ENCODE data around the gene FAM3C. TPM values are rescaled to one million over a fixed set of nuclear protein-coding genes. Genes with fewer than 3 reads are reported as not detected.
A peak's percentile ranks its signal among the peaks of the same experiment; 100 is the strongest.

Gene FAM3C
- total and polyA plus RNA-seq, 3 experiments from 2014 or later, result 27.5 to 51.2 (median 47.3) TPM

- ChIA-PET POLR2A (no interaction called here), CTCF (no interaction called here)
- no peak for DNase-seq
- Mint-ChIP-seq H3K9me3 (no peaks in the 10 kb centered on the region), H3K36me3 (no peaks in the 10 kb centered on the region), H3K4me3 (peak overlapping the region in 2 of 7 donors; percentile 3 to 33), H3K4me1 (peaks cover 0 to 8% (median 0%) of the 10 kb centered on the region in 3 donors), H3K27ac (no peak overlapping the region), H3K27me3 (peaks cover 4 to 5% of the 10 kb centered on the region in 2 donors)
- H3K36me3 ChIP-seq (ENCODE audit: insufficient read depth, low read length), result no peaks in the 10 kb centered on the region
- H3K27me3 ChIP-seq (ENCODE audit: insufficient read depth, low read length, poor library complexity, severe bottlenecking), result no peaks in the 10 kb centered on the region
- no peak overlapping the region for H3K4me3 ChIP-seq (ENCODE audit: low read length)
- no peak overlapping the region for H3K27ac ChIP-seq (ENCODE audit: low read depth, low read length)
- no peaks in the 10 kb centered on the region for H3K4me1 ChIP-seq (ENCODE audit: insufficient read depth, low read length)
- H3K9me3 ChIP-seq (ENCODE audit: low read length), result no peaks in the 10 kb centered on the region
Observed at GRCh38 chr7:121313793-121314676, 82.1 kb downstream of the FAM3C start.

DNA sequence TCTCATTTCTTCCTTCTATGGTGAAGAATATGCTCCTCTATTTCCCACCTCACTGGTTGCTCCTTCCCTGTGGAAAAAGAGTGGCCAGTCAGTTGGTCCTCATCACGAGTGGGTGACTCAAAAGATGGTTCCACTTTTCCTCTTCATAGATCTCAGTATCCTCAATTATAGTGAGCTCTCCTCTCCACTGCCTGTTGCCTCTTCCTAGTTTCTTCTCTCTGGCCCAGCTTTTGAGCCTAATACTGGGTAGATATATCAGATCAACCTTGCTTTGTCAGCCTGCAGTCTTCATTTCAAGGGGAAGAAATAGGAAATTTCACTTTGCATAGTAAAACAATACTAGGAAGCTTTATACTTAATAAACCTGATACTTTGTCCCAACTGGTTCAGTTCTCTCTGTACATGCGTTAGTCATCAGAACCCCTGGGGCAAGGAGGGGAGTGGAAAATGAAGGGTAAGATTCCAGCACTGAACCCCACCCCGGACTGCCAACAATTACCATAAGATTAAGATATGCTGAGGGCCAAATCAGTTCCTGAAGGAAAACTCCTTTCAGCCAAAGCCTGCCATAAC, 82.8 kb downstream of the FAM3C start:
- H3K27me3 Mint-ChIP-seq, result peaks cover 5 to 9% of the 10 kb centered on the region in 2 donors
- no peaks in the 10 kb centered on the region for H3K36me3 ChIP-seq (ENCODE audit: insufficient read depth, low read length)
- ChIA-PET CTCF (no interaction called here), POLR2A (no interaction called here)
- no peaks in the 10 kb centered on the region for H3K9me3 ChIP-seq (ENCODE audit: low read length)
- no peak overlapping the region for H3K27ac ChIP-seq (ENCODE audit: low read depth, low read length)
- no peaks in the 10 kb centered on the region for H3K4me1 ChIP-seq (ENCODE audit: insufficient read depth, low read length)
- H3K36me3 Mint-ChIP-seq, result no peaks in the 10 kb centered on the region
- H3K27me3 ChIP-seq (ENCODE audit: insufficient read depth, low read length, poor library complexity, severe bottlenecking), result no peaks in the 10 kb centered on the region
- H3K4me3 ChIP-seq (ENCODE audit: low read length), result no peak overlapping the region
- no peak overlapping the region for H3K27ac Mint-ChIP-seq
- no peaks in the 10 kb centered on the region for H3K9me3 Mint-ChIP-seq
- peaks cover 0 to 8% (median 0%) of the 10 kb centered on the region in 3 donors for H3K4me1 Mint-ChIP-seq
- no peak overlapping the region for H3K4me3 Mint-ChIP-seq
- no peak for DNase-seq

- Histone ChIP-seq H3K36me3 (ENCODE audit: insufficient read depth, low read length) (no peaks in the 10 kb centered on the region), H3K4me3 (ENCODE audit: low read length) (no peak overlapping the region), H3K27ac (ENCODE audit: low read depth, low read length) (no peak overlapping the region), H3K27me3 (ENCODE audit: insufficient read depth, low read length, poor library complexity, severe bottlenecking) (no peaks in the 10 kb centered on the region), H3K4me1 (ENCODE audit: insufficient read depth, low read length) (no peaks in the 10 kb centered on the region), H3K9me3 (ENCODE audit: low read length) (no peaks in the 10 kb centered on the region)
- Mint-ChIP-seq H3K9me3 (no peaks in the 10 kb centered on the region), H3K4me1 (no peaks in the 10 kb centered on the region), H3K27ac (no peak overlapping the region), H3K36me3 (no peaks in the 10 kb centered on the region), H3K27me3 (peaks cover 8 to 42% of the 10 kb centered on the region in 2 donors), H3K4me3 (no peak overlapping the region)
- ChIA-PET CTCF (no interaction called here), POLR2A (no interaction called here)
- no peak for DNase-seq
Observed at GRCh38 chr7:121307021-121307574, 89.0 kb downstream of the FAM3C start.

DNA sequence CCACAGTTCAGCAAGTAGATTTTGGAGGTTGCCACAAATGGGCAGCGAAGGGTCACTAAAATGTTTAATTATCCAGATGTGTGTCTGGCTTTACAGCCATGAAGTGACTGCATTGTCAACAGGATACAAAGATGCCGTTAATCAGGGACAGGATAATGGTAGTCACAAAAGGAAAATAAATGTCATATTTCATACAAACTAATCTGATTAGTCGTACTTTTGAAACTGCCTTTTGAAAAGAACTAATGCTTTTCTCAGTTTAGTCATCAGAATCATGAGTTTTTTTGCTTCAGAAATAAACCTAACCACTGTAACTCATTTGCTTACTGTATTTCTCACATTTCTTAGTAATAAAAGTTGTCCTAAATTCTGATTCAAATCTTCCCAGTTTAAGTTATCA, 89.5 kb downstream of the FAM3C start:
- H3K27me3 Mint-ChIP-seq, result peaks cover 8 to 46% of the 10 kb centered on the region in 2 donors

GRCh38 chr7:121305109-121305508, 91.0 kb downstream of the FAM3C start:
- Mint-ChIP-seq H3K27me3 (peaks cover 8 to 52% of the 10 kb centered on the region in 2 donors), H3K27ac (no peak overlapping the region), H3K4me1 (no peaks in the 10 kb centered on the region), H3K4me3 (no peak overlapping the region), H3K36me3 (no peaks in the 10 kb centered on the region), H3K9me3 (no peaks in the 10 kb centered on the region)
- CTCF ChIA-PET, result no interaction called here
- Histone ChIP-seq H3K27ac (ENCODE audit: low read depth, low read length) (no peak overlapping the region), H3K4me3 (ENCODE audit: low read length) (no peak overlapping the region), H3K36me3 (ENCODE audit: insufficient read depth, low read length) (no peaks in the 10 kb centered on the region), H3K4me1 (ENCODE audit: insufficient read depth, low read length) (no peaks in the 10 kb centered on the region), H3K27me3 (ENCODE audit: insufficient read depth, low read length, poor library complexity, severe bottlenecking) (no peaks in the 10 kb centered on the region), H3K9me3 (ENCODE audit: low read length) (no peaks in the 10 kb centered on the region)
- POLR2A ChIA-PET, result no interaction called here
- no peak for DNase-seq

More for the DNA sequence above, 89.5 kb downstream of the FAM3C start:
- Histone ChIP-seq H3K27ac (ENCODE audit: low read depth, low read length) (no peak overlapping the region), H3K9me3 (ENCODE audit: low read length) (no peaks in the 10 kb centered on the region), H3K36me3 (ENCODE audit: insufficient read depth, low read length) (no peaks in the 10 kb centered on the region), H3K4me1 (ENCODE audit: insufficient read depth, low read length) (no peaks in the 10 kb centered on the region), H3K4me3 (ENCODE audit: low read length) (no peak overlapping the region), H3K27me3 (ENCODE audit: insufficient read depth, low read length, poor library complexity, severe bottlenecking) (no peaks in the 10 kb centered on the region)
- CTCF ChIA-PET, result no interaction called here
- POLR2A ChIA-PET, result no interaction called here
- H3K4me3 Mint-ChIP-seq, result no peak overlapping the region
- no peaks in the 10 kb centered on the region for H3K4me1 Mint-ChIP-seq
- H3K36me3 Mint-ChIP-seq, result no peaks in the 10 kb centered on the region
- H3K27ac Mint-ChIP-seq, result no peak overlapping the region
- DNase-seq, result no peak
- H3K9me3 Mint-ChIP-seq, result no peaks in the 10 kb centered on the region

- Mint-ChIP-seq H3K27ac (no peak overlapping the region), H3K9me3 (no peaks in the 10 kb centered on the region), H3K4me3 (no peak overlapping the region), H3K4me1 (no peaks in the 10 kb centered on the region), H3K27me3 (peaks cover 3 to 50% of the 10 kb centered on the region in 2 donors), H3K36me3 (no peaks in the 10 kb centered on the region)
- H3K36me3 ChIP-seq (ENCODE audit: insufficient read depth, low read length), result no peaks in the 10 kb centered on the region
- no peak for DNase-seq
- H3K27ac ChIP-seq (ENCODE audit: low read depth, low read length), result no peak overlapping the region
- ChIA-PET CTCF (no interaction called here), POLR2A (no interaction called here)
- no peaks in the 10 kb centered on the region for H3K27me3 ChIP-seq (ENCODE audit: insufficient read depth, low read length, poor library complexity, severe bottlenecking)
- H3K9me3 ChIP-seq (ENCODE audit: low read length), result no peaks in the 10 kb centered on the region
- H3K4me3 ChIP-seq (ENCODE audit: low read length), result no peak overlapping the region
- H3K4me1 ChIP-seq (ENCODE audit: insufficient read depth, low read length), result no peaks in the 10 kb centered on the region
Observed at GRCh38 chr7:121304102-121304658, 91.9 kb downstream of the FAM3C start.

- H3K27me3 Mint-ChIP-seq, result peaks cover 3 to 45% of the 10 kb centered on the region in 2 donors
- Histone ChIP-seq H3K9me3 (ENCODE audit: low read length) (no peaks in the 10 kb centered on the region), H3K36me3 (ENCODE audit: insufficient read depth, low read length) (no peaks in the 10 kb centered on the region), H3K27ac (ENCODE audit: low read depth, low read length) (no peak overlapping the region), H3K4me1 (ENCODE audit: insufficient read depth, low read length) (no peaks in the 10 kb centered on the region), H3K4me3 (ENCODE audit: low read length) (no peak overlapping the region), H3K27me3 (ENCODE audit: insufficient read depth, low read length, poor library complexity, severe bottlenecking) (no peaks in the 10 kb centered on the region)
- no peak overlapping the region for H3K4me3 Mint-ChIP-seq
- H3K36me3 Mint-ChIP-seq, result no peaks in the 10 kb centered on the region
- H3K9me3 Mint-ChIP-seq, result no peaks in the 10 kb centered on the region
- POLR2A ChIA-PET, result no interaction called here
- CTCF ChIA-PET, result no interaction called here
- H3K27ac Mint-ChIP-seq, result no peak overlapping the region
- H3K4me1 Mint-ChIP-seq, result no peaks in the 10 kb centered on the region
- no peak for DNase-seq
Observed at GRCh38 chr7:121303422-121304101, 92.5 kb downstream of the FAM3C start.
